HepG2 (cell line): ENCODE data around the gene PDYN. TPM values are rescaled to one million over a fixed set of nuclear protein-coding genes. Genes with fewer than 3 reads are reported as not detected.

Source experiments
- ATAC-seq: fragments of 200-7000 bp; cut with Tn5 transposase; 3 replicates; pipeline ENCODE4 v1.9.1; 2020; ENCODE audit warnings: mild to moderate bottlenecking, moderate library complexity
- BruUV-seq: library from RNA; stranded (reverse); fragments of 400-500 nt; replicated peaks from 2 replicates; lab custom pipeline; 2021; lab: Mats Ljungman, UMichigan
- CTCF ChIA-PET: fragments of 300-600 bp; formaldehyde crosslinking; extraction: SDS; loops from one replicate; lab custom pipeline; 2021; ENCODE audit warnings: low total read pairs, inconsistent platforms, low intra/inter-chr PET ratio; lab: Yijun Ruan, JAX
- POLR2A ChIA-PET: fragments of 350-600 bp; sonication (Branson Sonifier 250); formaldehyde crosslinking; loops from one replicate; lab custom pipeline; 2020; ENCODE audit warnings: antibody characterized with exemption, inconsistent platforms; lab: Yijun Ruan, JAX
- DNase-seq: peaks from one replicate; pipeline ENCODE4 v3.0.0-alpha.2; 2015; ENCODE audit warnings: low spot score
- FAIRE-seq: peaks from 3 replicates; lab custom pipeline; 2011; peaks lifted over from hg19 to GRCh38; lab: Jason Lieb, UNC
- H2AFZ ChIP-seq: one replicate; pipeline ENCODE4 v1.6.1; 2011; ENCODE audit warnings: low read length, inconsistent platforms
- H3K27ac ChIP-seq: fragments of 300-600 bp; 3 replicates; pipeline ENCODE4 v1.8.0; 2011; ENCODE audit warnings: mixed run types, mild to moderate bottlenecking, mixed read lengths, low read length, inconsistent platforms; ENCODE audit not compliant: insufficient read depth; ENCODE audit errors: extremely low read length
- H3K27me3 ChIP-seq, 2 experiments: fragments of 200-600 bp in 1 of 2; 2 replicates in 1 of 2; 3 replicates in 1 of 2; pipeline versions ENCODE4 v1.6.0 to v1.8.0; 2011; ENCODE audit warnings: low read length in 2 of 2, mild to moderate bottlenecking in 2 of 2, moderate library complexity in 2 of 2, inconsistent platforms in 1 of 2; ENCODE audit not compliant: insufficient read depth in 2 of 2, control insufficient read depth in 1 of 2
- H3K36me3 ChIP-seq, 2 experiments: fragments of 200-600 bp in 1 of 2; replicated peaks in 1 of 2; 2 replicates in 1 of 2; 3 replicates in 1 of 2; pipeline versions ENCODE4 v1.5.1 to v1.8.0; 2011; ENCODE audit warnings: low read length in 2 of 2, inconsistent platforms in 1 of 2; ENCODE audit not compliant: insufficient read depth in 2 of 2, control insufficient read depth in 1 of 2
- H3K4me1 ChIP-seq: 2 replicates; pipeline ENCODE4 v1.5.1; 2012; ENCODE audit warnings: low read length, inconsistent platforms; ENCODE audit not compliant: insufficient read depth
- H3K4me2 ChIP-seq: 2 replicates; pipeline ENCODE4 v1.6.0; 2011; ENCODE audit warnings: low read depth, low read length, inconsistent platforms
- H3K4me3 ChIP-seq, 3 experiments: fragments of 200-600 bp in 1 of 3; sonication (generic), shearing (Covaris generic) in 1 of 3; replicated peaks in 1 of 3; 2 replicates each; pipeline ENCODE4 v1.5.1; 2011 to 2016; ENCODE audit warnings: low read length in 3 of 3, inconsistent platforms in 2 of 3, low read depth in 2 of 3, mild to moderate bottlenecking in 2 of 3, control low read depth in 1 of 3, mixed read lengths in 1 of 3; ENCODE audit not compliant: insufficient read depth in 1 of 3
- H3K79me2 ChIP-seq: one replicate; pipeline ENCODE4 v1.6.1; 2011; ENCODE audit warnings: low read length, inconsistent platforms; ENCODE audit not compliant: insufficient read depth
- H3K9ac ChIP-seq: 2 replicates; pipeline ENCODE4 v1.6.0; 2011; ENCODE audit warnings: mild to moderate bottlenecking, low read depth, low read length, inconsistent platforms; ENCODE audit not compliant: insufficient read depth
- H3K9me3 ChIP-seq: 2 replicates; pipeline ENCODE4 v1.5.1; 2012; ENCODE audit warnings: mild to moderate bottlenecking, low read length
- H4K20me1 ChIP-seq: 2 replicates; pipeline ENCODE4 v1.6.0; 2011; ENCODE audit warnings: inconsistent platforms, mild to moderate bottlenecking, low read length, moderate library complexity; ENCODE audit not compliant: insufficient read depth
- MAFK ChIP-seq, 2 experiments: IDR thresholded peaks in 1 of 2; conservative IDR thresholded peaks in 1 of 2; 2 replicates each; pipeline ENCODE4 v1.6.1; 2011; ENCODE audit warnings: improper control_type of control experiment in 2 of 2, low read length in 2 of 2
- RFX1 ChIP-seq: fragments of 450-650 bp; IDR thresholded peaks from 2 replicates; pipeline ENCODE4 v1.6.1; 2017
- ZNF230 ChIP-seq: sonication (generic); formaldehyde crosslinking; IDR thresholded peaks from 2 replicates; pipeline ENCODE4 v1.4.0; 2020; ENCODE audit warnings: mild to moderate bottlenecking, missing genetic modification reagents
- WGBS: methylation state at CpG from one replicate; pipeline ENCODE4 v1.1.6; 2017; ENCODE audit warnings: low lambda C conversion rate; 5-methylcytosine and 5-hydroxymethylcytosine counted together
- in situ Hi-C: cut with HindIII; loops from 2 replicates; pipeline ENCODE4 v1.10.0; 2017; ENCODE audit warnings: low pct_unique_long_range_greater_than_20kb; ENCODE audit not compliant: extremely low pct_ligation_motif_present
- intact Hi-C: fragments of 100-400 bp; cut with micrococcal nuclease; formaldehyde crosslinking; loops from one replicate; pipeline ENCODE4 v1.10.0; 2022; ENCODE audit not compliant: unreplicated experiment
- polyA plus RNA-seq, 8 experiments: library from polyadenylated mRNA; depleted of rRNA in 3 of 8; stranded (reverse) in 7 of 8; unstranded in 1 of 8; fragments of >200 nt; fragmentation: Illumina TruSeq in 4 of 8; extraction: Trizol in 4 of 8; gene quantifications; 2 replicates each; pipeline versions ENCODE4 v1.2.1 to v1.2.3, GENCODE V29; 2011 to 2016; ENCODE audit warnings: low read depth in 4 of 8, missing spikeins in 1 of 8, mixed read lengths in 1 of 8; ENCODE audit not compliant: insufficient read depth in 1 of 8
- total RNA-seq, 5 experiments: library from RNA; depleted of rRNA; stranded (reverse); fragments of >200 nt; fragmentation: Illumina TruSeq; extraction: Trizol; gene quantifications; 2 replicates each; pipeline ENCODE4 v1.2.3, GENCODE V29; 2016; ENCODE audit warnings: low read depth in 1 of 5
- TF ChIP-seq, protein P1 (sequence below): sonication (generic); formaldehyde crosslinking; IDR thresholded peaks from 2 replicates; pipeline ENCODE4 v1.8.1; 2023; ENCODE audit warnings: mild to moderate bottlenecking, missing genetic modification reagents, borderline replicate concordance
- TF ChIP-seq, protein P2 (sequence below): sonication (generic); formaldehyde crosslinking; IDR thresholded peaks from 2 replicates; pipeline ENCODE4 v1.4.0; 2020; ENCODE audit warnings: missing genetic modification reagents

Gene PDYN
- total and polyA plus RNA-seq, 2 of the 13 experiments (the other 11 are each of a cell fraction or from before 2014, with no cell fraction given), result not detected

DNA sequence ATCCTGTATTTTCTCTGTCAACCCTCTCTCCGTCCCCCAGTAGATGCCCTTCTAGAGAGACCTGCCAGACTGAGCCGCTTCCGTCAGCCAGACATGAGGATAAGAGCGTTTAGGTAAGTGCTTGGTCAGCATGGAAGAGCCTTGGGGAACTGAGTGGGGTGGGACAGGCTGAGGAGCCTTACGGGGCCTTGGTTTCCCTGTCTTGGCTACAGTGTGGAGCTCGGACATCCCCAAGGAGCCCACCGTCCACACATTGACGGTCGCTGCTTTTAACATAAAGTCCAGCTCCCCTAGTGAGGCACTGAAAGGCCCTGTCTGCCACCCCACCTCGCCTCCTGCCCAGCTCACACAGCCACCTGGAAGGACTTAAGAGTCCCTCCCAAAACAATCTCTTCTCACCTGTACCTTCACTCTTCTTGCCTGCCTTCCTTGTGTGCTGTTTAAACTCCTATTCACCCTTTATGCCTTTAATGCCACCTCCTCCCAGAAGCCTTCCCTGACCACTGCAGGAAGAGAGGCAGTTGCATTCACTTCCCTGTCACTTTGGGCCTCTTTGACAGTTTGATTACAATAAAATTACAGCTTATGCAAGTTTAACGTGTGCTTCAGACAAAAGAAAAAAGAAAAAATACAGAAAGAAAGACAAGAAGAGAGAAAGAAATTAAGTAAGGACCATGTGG, 42.3 kb downstream of the PDYN start:
- Histone ChIP-seq H3K79me2 (no peaks in the 10 kb centered on the region), H3K27me3 (peaks cover 1 to 23% of the 10 kb centered on the region in 2 experiments; a peak in 4 of 5 replicates), H3K9me3 (no peaks in the 10 kb centered on the region), H3K4me1 (peaks cover 9% of the 10 kb centered on the region), H3K4me2 (no peak overlapping the region), H3K36me3 (no peaks in the 10 kb centered on the region), H2AFZ (no peak overlapping the region), H3K9ac (no peak overlapping the region), H4K20me1 (no peaks in the 10 kb centered on the region), H3K4me3 (no peak overlapping the region), H3K27ac (no peak overlapping the region)
- no peak for FAIRE-seq
- CTCF ChIA-PET, result no interaction called here
- BruUV-seq, result no TSS peak
- no peak for ATAC-seq
- 32% methylated on average over 10 of the region's 11 CpGs for WGBS
- TF ChIP-seq ZNF230 (CRISPR knock-in tag) (no peak), MAFK (conservative IDR thresholded peaks at IDR 0.05 in 1 of 2, IDR thresholded peaks at IDR 0.05 in 1 of 2; ENCODE audit: low read length in 2 of 2) (peak; percentile 20 to 35; a peak in 1 of 4 replicates)
- TF ChIP-seq, protein P1, sequence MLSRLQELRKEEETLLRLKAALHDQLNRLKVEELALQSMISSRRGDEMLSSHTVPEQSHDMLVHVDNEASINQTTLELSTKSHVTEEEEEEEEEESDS (CRISPR knock-in tag), result no peak
- no peak for DNase-seq
- in situ Hi-C loops (no loop called here), intact Hi-C loops (no loop called here)
- POLR2A ChIA-PET, result no interaction called here

DNA sequence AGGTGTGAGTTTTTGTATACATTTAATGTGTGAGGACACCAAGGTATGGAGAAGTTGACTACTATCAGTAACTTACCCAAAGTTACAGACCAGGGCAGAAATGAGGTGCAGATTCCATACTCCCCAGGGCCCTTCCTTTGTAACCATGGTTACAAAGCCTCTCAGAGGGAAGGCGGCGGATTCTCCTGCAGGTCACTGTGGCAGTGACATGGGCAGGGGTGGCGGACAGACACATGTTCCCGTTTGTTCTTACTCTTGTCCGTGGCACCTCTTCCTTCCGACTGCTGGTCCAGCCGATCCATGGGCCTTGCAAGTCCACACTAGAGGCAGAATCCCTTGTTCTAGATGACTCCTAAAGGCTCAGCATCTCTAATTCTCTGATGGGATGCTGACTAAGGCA, 43.0 kb downstream of the PDYN start:
- Histone ChIP-seq H3K79me2 (no peaks in the 10 kb centered on the region), H2AFZ (no peak overlapping the region), H3K27me3 (peaks cover 2 to 30% of the 10 kb centered on the region in 2 experiments; a peak in 4 of 5 replicates), H3K4me2 (no peak overlapping the region), H3K4me3 (no peak overlapping the region), H3K9me3 (no peaks in the 10 kb centered on the region), H4K20me1 (no peaks in the 10 kb centered on the region), H3K9ac (no peak overlapping the region), H3K4me1 (peaks cover 16% of the 10 kb centered on the region), H3K36me3 (no peaks in the 10 kb centered on the region), H3K27ac (no peak overlapping the region)
- POLR2A ChIA-PET, result no interaction called here
- WGBS, result 61% methylated on average over 7 of the region's 7 CpGs
- in situ Hi-C loops, result no loop called here
- BruUV-seq, result no TSS peak
- FAIRE-seq (no peak), ATAC-seq (no peak), DNase-seq (no peak)
- TF ChIP-seq RFX1, result peak; percentile 60; the same call in 1 of the 2 replicates
- TF ChIP-seq, protein P2, sequence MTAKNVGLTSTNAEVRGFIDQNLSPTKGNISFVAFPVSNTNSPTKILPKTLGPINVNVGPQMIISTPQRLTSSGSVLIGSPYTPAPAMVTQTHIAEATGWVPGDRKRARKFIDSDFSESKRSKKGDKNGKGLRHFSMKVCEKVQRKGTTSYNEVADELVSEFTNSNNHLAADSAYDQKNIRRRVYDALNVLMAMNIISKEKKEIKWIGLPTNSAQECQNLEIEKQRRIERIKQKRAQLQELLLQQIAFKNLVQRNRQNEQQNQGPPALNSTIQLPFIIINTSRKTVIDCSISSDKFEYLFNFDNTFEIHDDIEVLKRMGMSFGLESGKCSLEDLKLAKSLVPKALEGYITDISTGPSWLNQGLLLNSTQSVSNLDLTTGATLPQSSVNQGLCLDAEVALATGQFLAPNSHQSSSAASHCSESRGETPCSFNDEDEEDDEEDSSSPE (CRISPR knock-in tag), result no peak
- CTCF ChIA-PET, result no interaction called here
- intact Hi-C loops, result no loop called here
